B cell (primary cell): Measurements from ENCODE around the gene ZIC4.

ENCODE experiments used
- EZH2 ChIP-seq: IDR thresholded peaks from 2 replicates; pipeline ENCODE4 v1.6.1; 2012; ENCODE audit warnings: borderline replicate concordance, low read depth, mild to moderate bottlenecking, moderate library complexity, low read length; ENCODE audit not compliant: insufficient read depth, poor library complexity, severe bottlenecking
- TF ChIP-seq, protein P1 (sequence below): fragments of 200-600 bp; IDR thresholded peaks from one replicate; pipeline ENCODE4 v1.8.0; 2022; ENCODE audit warnings: antibody characterized with exemption, mild to moderate bottlenecking

GRCh38 chr3:147388700-147389580 is 17.4 kb downstream of the ZIC4 start:
- TF ChIP-seq, protein P1, sequence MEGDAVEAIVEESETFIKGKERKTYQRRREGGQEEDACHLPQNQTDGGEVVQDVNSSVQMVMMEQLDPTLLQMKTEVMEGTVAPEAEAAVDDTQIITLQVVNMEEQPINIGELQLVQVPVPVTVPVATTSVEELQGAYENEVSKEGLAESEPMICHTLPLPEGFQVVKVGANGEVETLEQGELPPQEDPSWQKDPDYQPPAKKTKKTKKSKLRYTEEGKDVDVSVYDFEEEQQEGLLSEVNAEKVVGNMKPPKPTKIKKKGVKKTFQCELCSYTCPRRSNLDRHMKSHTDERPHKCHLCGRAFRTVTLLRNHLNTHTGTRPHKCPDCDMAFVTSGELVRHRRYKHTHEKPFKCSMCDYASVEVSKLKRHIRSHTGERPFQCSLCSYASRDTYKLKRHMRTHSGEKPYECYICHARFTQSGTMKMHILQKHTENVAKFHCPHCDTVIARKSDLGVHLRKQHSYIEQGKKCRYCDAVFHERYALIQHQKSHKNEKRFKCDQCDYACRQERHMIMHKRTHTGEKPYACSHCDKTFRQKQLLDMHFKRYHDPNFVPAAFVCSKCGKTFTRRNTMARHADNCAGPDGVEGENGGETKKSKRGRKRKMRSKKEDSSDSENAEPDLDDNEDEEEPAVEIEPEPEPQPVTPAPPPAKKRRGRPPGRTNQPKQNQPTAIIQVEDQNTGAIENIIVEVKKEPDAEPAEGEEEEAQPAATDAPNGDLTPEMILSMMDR = no peak
- no peak for TF ChIP-seq EZH2
